Ramos (cell line): ENCODE data around the gene SNX9.
"Not testable (repeated sequence)": the region's sequence is repeated elsewhere in the genome, so short reads cannot be mapped to it uniquely, and the experiment has no call there.

Experiments
- in situ Hi-C: fragments of 300-500 bp; cut with MboI; formaldehyde crosslinking; loops from one replicate; pipeline ENCODE4 v1.14.3; 2022; ENCODE audit warnings: low sequenced_read_pairs; ENCODE audit not compliant: unreplicated experiment

SNX9 gene

GRCh38 chr6:157823001-157823527, at the start of gene SNX9:
SNX9 (plus strand) TSS chr6:157823246; CDS start chr6:157823435, 189 bp downstream.
- in situ Hi-C loops, result no loop called here

- in situ Hi-C loops, result no loop called here
Measured at GRCh38 chr6:157773248-157773773, 49.7 kb upstream of the SNX9 start.

- in situ Hi-C loops, result no loop called here
Measured at GRCh38 chr6:157774153-157775135, 48.6 kb upstream of the SNX9 start.

- in situ Hi-C loops, result no loop called here
Measured at GRCh38 chr6:157775376-157775775, 47.7 kb upstream of the SNX9 start.

- in situ Hi-C loops, result no loop called here
Measured at GRCh38 chr6:157777344-157777743, 45.7 kb upstream of the SNX9 start.

- in situ Hi-C loops, result no loop called here
Measured at GRCh38 chr6:157778719-157779118, 44.3 kb upstream of the SNX9 start.

- in situ Hi-C loops, result no loop called here
Measured at GRCh38 chr6:157779705-157780604, 43.1 kb upstream of the SNX9 start.

- in situ Hi-C loops, result no loop called here
Measured at GRCh38 chr6:157785636-157786035, 37.4 kb upstream of the SNX9 start.

GRCh38 chr6:157786221-157786620, 36.8 kb upstream of the SNX9 start:
- in situ Hi-C loops, result no loop called here

- in situ Hi-C loops, result no loop called here
Measured at GRCh38 chr6:157787080-157787479, 36.0 kb upstream of the SNX9 start.

- in situ Hi-C loops, result no loop called here
Measured at GRCh38 chr6:157788180-157788579, 34.9 kb upstream of the SNX9 start.

- in situ Hi-C loops, result no loop called here
Measured at GRCh38 chr6:157789297-157789696, 33.7 kb upstream of the SNX9 start.

- in situ Hi-C loops, result no loop called here
Measured at GRCh38 chr6:157789861-157790260, 33.2 kb upstream of the SNX9 start.

GRCh38 chr6:157790548-157791160, 32.4 kb upstream of the SNX9 start:
- in situ Hi-C loops, result no loop called here

GRCh38 chr6:157791450-157791849, 31.6 kb upstream of the SNX9 start:
- in situ Hi-C loops, result no loop called here

GRCh38 chr6:157792671-157793070, 30.4 kb upstream of the SNX9 start:
- in situ Hi-C loops, result no loop called here

- in situ Hi-C loops, result not testable (repeated sequence)
Measured at GRCh38 chr6:157794012-157794411, 29.0 kb upstream of the SNX9 start.

GRCh38 chr6:157795841-157796240, 27.2 kb upstream of the SNX9 start:
- in situ Hi-C loops, result no loop called here

GRCh38 chr6:157798851-157799250, 24.2 kb upstream of the SNX9 start:
- in situ Hi-C loops, result no loop called here

- in situ Hi-C loops, result not testable (repeated sequence)
Measured at GRCh38 chr6:157799561-157799960, 23.5 kb upstream of the SNX9 start.
